HL-60/S4 treated with retinoic acid at 250 ng/mL for 4 days and 3 days (cell line): ENCODE measurements around the gene PRTN3.

Source experiments
- in situ Hi-C: fragments of 300-500 bp; cut with MboI; formaldehyde crosslinking; loops from 2 replicates; pipeline ENCODE4 v1.7.0; 2022; ENCODE audit warnings: low sequenced_read_pairs

The PRTN3 gene

DNA sequence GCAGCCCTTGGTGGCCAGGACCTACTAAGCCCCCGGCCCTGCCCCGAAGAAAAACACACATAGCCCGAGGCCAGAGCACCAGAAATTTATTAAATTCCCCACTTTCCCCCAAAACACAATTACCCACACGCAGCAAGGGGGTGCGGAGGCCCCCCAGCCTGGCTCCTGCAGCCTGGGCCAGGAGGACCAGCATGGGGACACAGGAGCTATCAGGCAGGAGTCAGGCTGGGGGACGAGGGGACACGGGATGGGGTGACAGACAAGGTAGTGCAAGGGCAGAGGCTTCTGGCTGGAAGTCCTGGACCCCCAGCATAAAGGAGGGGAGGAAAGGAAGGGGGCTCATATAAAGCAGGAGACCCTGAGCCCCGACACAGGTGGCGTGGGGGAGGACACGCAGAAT is 55.6 kb downstream of the PRTN3 start:
- in situ Hi-C loops: no loop called here

- in situ Hi-C loops: no loop called here
These were observed 56.2 kb downstream of the PRTN3 start for GRCh38 chr19:896999-897398.

GRCh38 chr19:897442-898039 is 56.7 kb downstream of the PRTN3 start:
- in situ Hi-C loops: no loop called here
